Stimulated activated CD4-positive, alpha-beta T cell treated with anti-CD3 and anti-CD28 coated beads, Interleukin-1b, Interleukin-23, amount 100 ng/mL, for 4 hours (primary cell): Measurements from ENCODE around the gene CTDSPL.

Experiments
- DNase-seq, 2 donors: peaks; one replicate each; pipeline ENCODE4 v3.0.0-alpha.2; 2020; ENCODE audit warnings: low read depth in 2 of 2

CTDSPL gene

DNA sequence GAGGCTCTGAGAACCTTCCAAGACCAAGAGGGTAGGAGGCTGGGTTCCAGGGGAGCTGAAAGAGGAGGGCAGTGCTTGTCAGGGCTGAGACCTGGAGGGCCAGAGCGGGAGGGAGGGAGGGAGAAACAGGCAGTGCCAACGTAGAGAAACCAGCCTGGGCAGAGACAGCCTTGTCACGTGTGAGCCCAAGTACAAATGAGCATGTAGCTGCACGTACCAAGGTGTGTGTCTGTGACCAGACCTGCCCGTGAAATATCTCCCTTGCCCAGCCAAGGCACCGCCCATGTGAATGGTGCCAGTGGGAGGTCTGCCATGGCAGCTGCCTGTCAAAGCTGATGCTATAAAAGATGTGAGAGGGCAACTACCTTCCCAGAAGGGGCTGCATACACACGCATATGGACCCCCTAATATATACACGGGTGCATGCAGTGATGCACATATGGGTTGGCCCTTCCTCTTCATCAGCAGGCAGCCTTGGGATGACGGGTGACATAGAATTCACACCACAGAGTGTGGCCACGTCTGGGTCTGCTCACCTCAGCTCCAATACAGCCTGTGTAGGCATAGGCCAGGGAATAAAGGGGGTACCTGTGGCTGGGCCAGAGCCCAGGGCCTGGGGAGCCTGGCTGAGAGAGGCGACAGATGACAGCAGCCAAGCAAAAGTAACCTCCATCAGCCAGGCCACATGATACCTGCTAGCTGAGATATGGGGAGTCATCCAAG is 7.8 kb upstream of the CTDSPL start:
- DNase-seq: no peak

- peak; percentile 72 for DNase-seq
Observed at GRCh38 chr3:37855363-37855970, 6.2 kb upstream of the CTDSPL start.

- DNase-seq: no peak
Observed at GRCh38 chr3:37856381-37856780, 5.3 kb upstream of the CTDSPL start.

DNA sequence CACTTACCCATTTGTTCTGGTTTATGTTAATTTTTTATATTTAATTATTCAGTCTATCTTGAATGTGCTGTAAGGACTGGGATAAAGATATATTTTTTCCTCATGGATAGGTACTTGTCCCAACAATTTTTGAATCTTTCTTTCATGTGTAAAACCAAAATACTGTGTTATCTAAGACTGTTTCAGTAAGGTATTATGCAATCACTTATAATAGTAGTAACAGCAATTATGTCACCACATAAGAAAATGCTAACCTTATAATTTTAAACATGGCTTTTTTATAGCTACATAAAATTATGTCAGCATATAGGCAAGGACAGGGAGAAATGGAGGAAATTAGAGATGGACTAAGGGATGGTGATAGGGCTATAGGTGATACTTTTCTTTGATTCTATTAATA is 2.9 kb upstream of the CTDSPL start:
- DNase-seq: no peak

DNA sequence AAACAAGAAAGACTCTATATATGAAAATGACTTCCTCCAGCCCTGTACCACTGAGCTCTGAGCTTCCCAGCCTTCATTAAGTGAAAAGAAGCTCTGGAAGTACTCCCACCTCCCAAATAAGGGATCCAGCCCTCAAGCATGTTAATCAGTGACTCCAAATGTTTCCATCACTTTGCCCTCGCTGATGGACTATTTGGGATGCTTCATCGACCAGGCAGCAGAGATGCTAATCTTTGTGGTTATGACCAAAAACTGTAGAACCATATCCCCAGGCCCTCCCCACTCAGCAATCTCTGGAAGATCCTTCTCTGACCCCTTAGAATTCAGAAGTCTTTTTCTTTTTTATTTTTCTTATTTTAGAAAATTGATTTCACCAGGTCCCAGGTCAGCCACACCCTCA is 2.3 kb upstream of the CTDSPL start:
- DNase-seq: no peak

DNA sequence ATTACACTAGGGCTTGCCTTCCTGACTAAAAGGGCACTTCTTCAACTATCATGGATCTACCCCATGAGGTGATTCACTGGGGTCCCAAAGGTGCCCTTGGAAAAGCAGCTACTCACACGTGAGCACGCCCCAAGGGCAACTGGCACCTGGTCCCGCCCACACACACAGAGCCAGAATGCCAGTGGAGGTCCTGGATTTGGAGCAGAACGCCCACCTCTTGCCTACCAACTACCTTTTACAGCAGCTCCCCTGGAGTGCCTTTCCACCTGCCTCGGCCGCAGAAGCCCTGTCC is 1.8 kb upstream of the CTDSPL start:
- DNase-seq: no peak

DNA sequence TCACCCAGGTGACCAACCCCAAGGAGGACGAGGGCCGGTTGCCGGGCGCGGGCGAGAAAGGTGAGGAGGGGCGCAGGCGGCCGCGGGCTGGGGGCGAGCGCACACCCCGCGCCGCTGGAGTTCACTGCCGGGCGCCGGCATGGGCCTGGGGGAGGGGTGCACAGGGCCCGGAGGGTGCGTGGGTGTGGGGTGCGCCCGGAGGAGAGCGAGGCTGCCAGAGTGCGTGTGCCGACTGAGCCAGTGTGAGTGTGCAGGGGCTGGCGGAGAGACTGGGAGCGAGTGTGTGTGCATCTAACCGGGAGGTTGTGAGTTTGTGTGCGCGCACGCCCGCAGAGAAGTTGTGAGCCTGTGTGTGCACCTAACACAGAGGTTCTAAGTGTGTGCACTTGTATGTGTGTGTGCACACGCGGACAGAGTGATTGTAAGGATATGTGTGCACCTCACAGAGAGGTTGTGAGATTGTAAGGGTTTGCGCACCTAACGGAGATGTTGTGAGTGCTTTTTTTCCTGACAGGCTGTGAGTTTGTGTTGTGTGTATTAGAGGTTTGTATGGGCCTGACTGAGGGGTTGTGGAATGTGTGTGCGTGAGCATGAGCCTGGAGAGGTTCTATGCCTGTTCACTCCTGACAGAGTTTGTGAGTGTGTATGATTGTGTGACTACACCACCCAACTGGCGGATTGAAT is 681 bp downstream of the CTDSPL start:
- peak; percentile 45 to 51 for DNase-seq

- DNase-seq: no peak
Observed at GRCh38 chr3:37862903-37863815, 1.5 kb downstream of the CTDSPL start.

DNA sequence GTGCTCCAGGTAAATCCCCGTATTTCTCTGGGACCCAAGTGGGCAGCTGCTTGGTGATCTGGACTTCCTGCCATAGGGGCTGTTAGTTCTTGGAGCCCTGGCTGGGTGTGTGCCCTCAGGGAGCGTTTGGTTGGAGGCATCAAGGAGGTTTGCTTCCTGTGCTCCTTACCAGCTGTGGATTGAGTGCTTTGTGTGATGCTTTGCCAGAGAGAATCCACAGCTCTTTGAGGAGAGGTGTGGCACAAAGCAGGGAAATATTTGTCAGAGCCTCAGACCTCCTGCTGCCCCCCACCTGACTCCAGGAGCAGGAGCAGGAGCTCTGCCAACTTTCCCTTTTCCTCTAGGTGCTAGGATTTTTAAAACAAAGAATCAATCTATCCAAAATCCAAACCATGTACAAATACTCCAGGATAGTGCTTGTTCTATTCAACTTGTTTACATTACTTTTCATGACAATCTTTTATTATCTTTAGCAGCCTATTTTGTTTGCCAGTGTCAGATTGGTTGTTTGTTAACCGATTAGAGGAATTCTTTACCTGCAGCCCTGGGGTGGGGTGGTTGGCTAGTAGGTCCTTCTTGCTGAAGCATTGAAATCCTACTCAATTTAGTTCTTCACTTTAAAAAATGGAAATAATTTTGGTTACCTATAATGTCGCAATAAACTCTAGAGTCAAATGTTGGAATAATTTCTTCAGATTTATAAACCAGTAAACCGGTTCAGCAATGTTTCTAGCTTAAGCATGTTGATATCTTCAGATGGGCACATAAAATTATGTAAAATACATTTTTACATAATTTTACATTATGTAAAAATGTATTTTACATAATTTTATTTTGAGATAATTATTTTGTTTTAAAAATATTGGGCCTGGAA is 2.5 kb downstream of the CTDSPL start:
- DNase-seq: no peak

DNA sequence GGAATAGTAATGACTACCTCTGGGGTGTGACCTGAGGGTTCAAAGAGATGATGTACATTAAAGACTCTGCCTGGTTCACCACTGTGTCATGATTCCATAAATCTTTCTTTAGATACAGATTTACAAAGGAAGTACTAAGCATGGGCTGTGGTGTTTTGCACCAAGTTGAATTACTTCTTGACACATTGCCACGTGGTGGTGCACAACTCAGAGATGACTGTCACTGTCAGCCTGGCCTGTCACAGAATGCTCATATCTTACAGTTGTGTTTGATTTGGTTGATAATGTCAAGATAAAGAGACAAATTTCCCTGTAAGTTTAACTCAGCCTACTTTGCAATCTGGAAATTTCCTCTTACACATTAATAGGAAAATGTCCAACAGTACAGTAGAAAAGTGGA is 3.2 kb downstream of the CTDSPL start:
- DNase-seq: no peak

- no peak for DNase-seq
Observed at GRCh38 chr3:37867144-37867543, 5.5 kb downstream of the CTDSPL start.

GRCh38 chr3:37871858-37872257 is 10.2 kb downstream of the CTDSPL start:
- no peak for DNase-seq

GRCh38 chr3:37872413-37873160 is 10.9 kb downstream of the CTDSPL start:
- no peak for DNase-seq

- DNase-seq: no peak
Observed at GRCh38 chr3:37876279-37876678, 14.6 kb downstream of the CTDSPL start.

GRCh38 chr3:37882711-37883110 is 21.0 kb downstream of the CTDSPL start:
- no peak for DNase-seq

DNA sequence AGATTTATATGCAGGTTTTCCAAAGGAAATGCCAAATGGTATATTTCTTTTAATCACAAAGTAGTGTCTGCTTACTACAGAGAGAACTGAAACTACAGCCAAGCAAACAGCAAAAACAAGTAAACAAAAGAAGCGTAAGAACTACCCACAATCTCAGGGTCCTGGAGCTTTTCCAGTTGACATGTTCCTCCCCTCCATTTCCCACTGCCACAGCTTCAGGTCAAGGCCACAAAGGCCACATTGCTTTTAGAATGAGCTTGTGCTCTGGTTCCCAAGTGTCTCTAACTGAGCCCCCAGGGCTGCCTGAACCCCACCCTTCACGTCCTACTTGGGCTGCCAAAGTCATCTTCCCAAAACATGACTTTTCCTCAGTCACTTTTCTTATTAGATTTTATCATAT is 24.1 kb downstream of the CTDSPL start:
- DNase-seq: no peak

DNA sequence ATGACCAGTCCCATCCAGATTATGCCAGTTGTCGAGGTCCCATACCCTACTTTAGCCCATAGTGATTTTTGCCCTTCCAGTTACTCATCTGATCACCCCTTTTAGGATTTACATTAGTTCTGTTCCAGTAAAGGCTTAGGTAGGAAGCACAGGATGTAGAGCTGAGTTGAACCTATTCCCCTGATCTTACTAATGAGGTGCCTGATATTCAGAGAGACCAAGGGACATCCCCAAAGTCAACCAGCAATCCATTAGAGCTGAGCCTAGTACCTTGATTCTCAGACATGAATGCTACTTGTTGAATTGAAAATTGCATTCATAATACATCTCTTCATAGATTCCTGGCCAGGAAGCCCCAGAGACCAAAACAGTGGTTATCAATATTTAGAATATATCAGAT is 24.7 kb downstream of the CTDSPL start:
- no peak for DNase-seq

GRCh38 chr3:37887062-37887461 is 25.4 kb downstream of the CTDSPL start:
- DNase-seq: no peak

- no peak for DNase-seq
Observed at GRCh38 chr3:37887824-37888223, 26.1 kb downstream of the CTDSPL start.

GRCh38 chr3:37888421-37888820 is 26.7 kb downstream of the CTDSPL start:
- no peak for DNase-seq

- DNase-seq: no peak
Observed at GRCh38 chr3:37890522-37890921, 28.8 kb downstream of the CTDSPL start.
